Measurements from ENCODE around the gene LIMS2.

The LIMS2 gene

DNA sequence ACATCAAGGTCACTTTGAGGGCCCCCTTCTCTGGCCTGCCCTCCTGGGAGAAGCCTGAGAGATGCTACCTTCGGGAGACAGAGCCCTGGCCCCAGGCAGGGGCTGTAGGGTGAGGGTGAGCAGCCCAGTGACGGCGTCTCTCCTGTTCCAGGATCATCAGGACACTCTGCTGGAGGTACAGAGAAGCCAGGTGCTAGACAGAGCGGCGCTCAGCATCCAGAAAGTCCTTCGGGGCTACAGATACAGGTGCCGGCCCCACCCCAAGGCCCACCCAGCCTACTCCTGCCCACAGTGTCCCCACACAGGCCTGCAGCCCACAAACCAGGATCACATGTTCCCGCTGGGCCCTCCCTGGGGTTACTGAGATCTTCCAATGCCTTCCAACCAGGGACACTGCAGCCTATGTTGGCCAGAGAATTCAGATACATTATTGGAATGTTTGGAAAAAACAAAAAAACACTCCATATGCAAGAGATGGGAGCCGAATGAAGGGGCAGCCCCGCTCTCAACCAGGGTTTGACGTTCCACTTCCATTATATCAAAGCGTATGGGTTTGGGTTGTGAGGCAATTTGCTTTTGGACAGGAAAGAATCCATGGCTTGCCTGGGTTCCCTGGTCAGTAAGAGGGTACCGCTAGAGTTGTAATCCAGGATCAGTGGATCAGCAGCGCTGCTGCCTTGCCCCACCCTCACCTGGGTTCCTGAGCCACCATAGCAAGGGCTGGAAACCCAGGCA, 78.9 kb downstream of the LIMS2 start:
- DNase-seq = no peak

DNA sequence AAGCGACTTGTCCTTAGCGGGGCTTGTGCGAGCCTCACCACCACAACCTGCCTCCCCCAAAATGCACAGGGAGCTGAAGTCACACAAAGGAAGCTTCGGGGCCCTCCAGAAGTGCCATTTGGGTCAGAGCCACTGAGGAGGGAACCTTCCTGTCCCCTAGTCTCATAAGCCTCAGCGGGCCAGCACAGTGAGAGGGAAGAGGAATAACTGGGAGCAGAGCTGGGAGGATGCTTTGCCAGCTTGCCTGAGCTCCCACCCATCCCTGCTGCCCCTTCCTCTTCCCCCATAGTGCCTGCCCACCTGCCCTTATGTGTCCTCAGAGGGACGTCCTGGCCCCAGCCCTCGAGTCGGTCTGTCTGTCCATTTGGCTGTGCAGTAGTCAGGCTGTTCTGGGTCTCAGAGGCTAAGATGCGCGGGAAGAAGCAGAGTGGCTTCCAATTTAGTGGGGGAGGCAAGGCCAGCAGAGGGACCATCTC, 81.2 kb downstream of the LIMS2 start:
- no peak for DNase-seq

DNA sequence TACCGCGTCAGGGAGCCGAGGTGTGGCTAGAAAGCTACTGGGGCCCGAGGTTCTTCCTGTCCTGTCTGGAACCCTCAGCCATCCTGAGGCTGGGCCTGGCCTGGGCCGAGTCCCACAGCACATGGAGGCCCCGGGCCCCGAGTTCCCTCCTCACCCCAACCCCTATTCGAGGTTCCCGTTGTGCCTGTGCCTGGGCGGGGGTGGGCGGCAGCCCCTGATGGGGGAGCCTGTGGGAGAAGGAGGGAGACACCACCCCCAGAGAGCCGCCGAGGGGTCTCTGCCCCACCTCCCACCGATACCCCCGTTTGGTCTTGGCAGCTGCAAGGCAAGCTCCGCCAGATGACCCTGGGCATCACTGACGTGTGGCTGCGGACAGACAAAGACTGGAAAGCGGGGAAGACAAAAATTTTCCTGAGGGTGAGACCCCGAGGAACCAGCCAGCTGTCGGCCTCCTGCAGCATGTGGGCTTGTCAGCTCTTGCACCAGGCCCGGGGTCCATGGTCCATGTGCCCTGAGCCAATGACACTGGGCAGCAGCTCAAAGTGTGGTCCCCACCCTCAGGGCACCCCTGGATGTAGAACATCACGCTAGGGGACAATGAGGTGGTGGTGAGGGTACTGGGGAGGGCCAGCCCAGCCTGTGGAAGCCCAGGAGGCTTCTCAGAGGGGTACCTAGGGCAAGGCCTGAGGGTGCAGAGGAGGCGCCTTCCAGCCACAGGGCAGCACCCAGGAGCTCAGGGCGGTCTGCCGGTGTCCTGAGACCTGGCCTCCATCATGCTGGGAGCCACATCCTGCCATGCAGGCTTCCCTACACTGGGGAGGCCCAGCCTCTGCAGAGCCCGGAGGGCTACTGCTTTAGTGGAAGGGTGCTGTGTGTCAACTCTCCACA, 81.9 kb downstream of the LIMS2 start:
- DNase-seq = no peak

DNA sequence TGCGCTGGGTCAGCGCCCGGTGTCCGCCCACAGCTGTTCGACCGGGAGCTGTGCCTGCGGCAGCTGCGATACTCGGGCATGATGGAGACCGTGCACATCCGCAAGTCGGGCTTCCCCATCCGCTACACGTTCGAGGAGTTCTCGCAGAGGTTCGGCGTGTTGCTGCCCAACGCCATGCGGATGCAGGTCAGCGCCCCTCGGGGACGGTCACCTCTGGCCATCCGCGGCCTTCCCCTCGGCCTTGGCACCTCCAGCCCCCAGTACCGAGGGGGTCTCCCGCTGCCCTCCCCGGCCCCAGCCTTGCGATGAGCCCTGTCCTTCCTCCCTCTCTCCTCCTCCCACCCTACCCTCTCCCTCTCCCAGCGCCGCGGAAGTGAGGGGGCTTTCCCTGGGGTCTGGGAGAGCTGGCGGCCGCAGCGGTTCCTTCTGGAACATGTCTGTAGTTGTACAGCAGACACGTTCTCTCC, 82.5 kb downstream of the LIMS2 start:
- DNase-seq = no peak

DNA sequence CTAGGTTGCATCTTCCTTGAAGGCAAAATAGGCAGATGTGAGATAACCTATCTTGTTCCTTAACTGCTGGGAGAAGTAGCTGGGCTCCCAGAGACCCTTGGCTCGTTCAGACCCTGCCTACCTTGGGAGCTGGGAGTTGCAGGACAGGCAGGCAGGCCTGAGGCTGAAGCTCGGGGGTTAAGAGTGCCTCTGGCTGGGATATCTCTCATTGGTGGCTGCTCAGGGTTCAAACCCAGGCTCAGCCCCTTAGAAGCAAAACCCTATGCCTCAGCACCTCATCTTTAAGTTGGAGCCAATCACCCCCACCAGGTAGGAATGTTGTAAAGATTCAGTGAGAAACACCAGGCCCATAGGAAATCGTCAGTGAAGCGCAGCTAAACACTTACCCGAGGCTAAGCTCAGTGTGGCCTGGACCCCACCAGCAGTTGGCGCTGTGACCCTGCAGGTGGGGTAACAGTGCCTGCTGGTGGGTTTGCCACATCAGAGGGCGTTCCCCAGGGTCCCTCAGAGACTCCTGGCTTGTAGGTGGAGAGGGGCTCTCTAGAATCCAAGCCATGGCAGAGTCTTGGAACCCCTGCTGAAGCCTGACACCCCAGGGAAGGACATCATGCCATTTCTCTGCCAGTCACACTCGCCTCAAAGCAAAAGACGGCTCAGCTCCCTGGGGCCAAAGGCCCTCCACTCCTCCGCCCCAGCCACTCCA, 84.0 kb downstream of the LIMS2 start:
- peak; percentile 60 for DNase-seq

DNA sequence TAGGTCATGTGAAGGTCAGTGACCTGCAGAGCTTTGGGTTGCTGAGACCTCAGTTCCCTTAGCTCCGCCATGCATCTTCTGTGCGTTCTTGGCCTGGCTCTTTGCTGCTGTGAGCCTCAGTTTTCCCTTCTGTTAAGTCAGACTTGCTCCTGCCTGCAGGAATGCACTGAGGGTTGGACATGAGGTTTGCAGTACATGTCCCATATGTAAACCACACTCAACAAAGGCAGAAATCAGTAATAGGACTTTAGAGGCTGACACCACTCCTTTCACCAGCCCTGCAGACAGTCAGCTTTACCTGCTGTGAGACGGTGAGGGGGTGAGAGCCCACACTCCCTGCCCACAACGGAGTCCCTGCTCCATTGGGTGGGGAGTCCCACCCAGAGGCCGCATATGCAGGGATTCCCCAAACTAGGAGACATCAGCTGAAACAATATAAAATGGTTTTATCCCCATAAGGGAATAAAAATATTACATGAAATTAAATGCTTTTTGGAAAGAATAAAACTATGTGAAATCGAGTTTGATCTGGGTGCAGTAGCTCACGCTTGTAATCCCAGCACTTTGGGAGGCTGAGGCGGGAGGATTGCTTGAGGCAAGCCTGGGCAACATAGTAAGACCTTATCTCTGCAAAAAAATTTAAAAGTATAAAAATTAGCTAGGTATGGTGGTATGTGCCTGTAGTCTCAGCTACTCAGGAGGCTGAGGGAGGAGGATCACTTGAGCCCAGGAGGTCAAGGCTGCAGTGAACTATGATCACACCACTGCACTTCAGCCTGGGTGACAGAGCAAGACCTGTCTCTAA, 84.7 kb downstream of the LIMS2 start:
- no peak for DNase-seq

DNA sequence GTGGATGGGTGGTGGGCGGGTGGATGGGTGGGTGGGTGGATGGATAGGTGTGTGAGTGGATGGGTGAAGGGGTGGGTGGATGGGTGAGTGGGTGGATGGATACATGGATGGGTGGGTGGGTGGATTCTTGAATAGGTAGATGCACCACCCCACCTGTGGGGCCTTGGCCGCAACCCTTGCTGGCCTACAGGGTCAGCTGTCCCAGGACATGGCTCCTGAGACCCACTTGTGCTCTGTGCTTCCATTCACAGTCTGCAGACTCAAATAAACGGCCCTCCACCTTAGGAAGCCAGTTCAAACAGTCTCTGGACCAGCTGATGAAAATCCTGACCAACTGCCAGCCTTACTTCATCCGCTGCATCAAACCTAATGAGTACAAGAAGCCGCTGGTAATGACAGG, 85.5 kb downstream of the LIMS2 start:
- DNase-seq = no peak

DNA sequence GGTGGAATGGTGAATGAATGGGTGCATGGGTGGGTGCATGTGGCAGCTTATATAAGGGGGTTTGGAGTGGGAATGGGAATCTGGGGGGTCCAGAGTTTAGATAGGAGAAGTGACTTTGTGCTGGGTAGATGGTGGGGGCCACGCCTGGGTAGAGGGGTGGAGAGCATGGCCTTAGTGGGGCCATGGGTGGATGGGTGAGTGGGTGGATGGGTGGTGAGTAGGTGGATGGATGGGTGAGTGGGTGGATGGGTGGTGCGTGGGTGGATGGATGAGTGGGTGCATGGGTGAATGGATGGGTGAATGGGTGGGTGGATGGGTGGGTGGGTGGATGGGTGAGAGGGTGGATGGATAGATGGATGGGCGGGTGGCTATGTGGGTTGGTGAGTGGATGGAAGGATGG, 86.0 kb downstream of the LIMS2 start:
- no peak for DNase-seq

Measured in activated CD4-positive, alpha-beta T cell treated with anti-CD3 and anti-CD28 coated beads, Interleukin-2, amount 50 U/mL, for 1 hour (primary cell).